ENCODE measurements around the gene NEURL3.
"Not testable (repeated sequence)": the region's sequence is repeated elsewhere in the genome, so short reads cannot be mapped to it uniquely, and the experiment has no call there.

Gene NEURL3

DNA sequence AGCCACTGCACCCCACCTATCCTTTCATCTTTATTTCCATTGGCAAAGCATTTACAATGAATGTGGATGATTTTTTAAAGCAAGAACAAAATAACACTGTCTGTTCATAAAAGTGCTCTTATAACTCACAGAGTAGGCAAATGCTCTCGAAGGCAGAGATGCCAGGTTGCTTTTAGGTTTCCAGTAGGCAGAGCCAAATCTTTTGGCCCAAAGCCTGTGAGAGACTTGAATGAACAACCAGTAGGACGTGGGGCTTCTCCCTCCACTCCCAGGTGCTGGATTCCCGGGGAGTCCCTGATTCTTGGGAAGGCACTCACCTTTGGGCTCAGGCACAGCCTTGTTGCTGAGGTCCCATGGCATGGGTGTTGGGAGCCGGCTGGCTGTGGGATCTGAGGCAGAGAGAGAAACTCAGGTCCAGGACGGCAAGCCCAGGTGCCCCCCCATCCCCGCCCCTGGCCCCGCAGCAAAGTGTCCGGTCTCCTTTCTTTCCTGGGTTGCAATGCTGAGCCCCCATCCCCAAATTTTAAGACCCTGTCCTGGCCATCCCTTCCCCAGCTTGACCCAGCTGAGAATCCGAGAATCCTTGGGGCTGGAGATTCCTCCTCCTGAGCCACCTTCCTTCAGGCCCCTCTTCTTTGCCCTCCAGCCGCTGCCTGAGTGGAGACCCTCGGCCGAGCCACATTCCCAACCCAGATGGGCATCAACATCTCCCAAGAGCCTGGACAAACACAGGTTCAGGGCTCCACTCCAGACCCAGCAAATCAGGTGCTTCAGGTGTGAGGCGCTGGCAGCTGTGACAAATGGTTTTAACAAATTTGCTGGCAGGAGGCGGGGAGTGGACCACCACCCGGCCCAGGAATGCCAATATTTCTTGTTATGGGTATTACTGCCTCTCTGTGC is 5.8 kb downstream of the NEURL3 start:
- no peak overlapping the region for H3K4me3 ChIP-seq (ENCODE audit: low read depth, low read length)
- TF ChIP-seq, protein P1, sequence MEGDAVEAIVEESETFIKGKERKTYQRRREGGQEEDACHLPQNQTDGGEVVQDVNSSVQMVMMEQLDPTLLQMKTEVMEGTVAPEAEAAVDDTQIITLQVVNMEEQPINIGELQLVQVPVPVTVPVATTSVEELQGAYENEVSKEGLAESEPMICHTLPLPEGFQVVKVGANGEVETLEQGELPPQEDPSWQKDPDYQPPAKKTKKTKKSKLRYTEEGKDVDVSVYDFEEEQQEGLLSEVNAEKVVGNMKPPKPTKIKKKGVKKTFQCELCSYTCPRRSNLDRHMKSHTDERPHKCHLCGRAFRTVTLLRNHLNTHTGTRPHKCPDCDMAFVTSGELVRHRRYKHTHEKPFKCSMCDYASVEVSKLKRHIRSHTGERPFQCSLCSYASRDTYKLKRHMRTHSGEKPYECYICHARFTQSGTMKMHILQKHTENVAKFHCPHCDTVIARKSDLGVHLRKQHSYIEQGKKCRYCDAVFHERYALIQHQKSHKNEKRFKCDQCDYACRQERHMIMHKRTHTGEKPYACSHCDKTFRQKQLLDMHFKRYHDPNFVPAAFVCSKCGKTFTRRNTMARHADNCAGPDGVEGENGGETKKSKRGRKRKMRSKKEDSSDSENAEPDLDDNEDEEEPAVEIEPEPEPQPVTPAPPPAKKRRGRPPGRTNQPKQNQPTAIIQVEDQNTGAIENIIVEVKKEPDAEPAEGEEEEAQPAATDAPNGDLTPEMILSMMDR (IDR thresholded peaks at IDR 0.05; ENCODE audit: insufficient read depth, low read length, missing control alignments), result no peak
- ChIA-PET CTCF (interaction anchor here (0.7 to 1.2 kb wide), 3 partner anchors 10 to 92 kb away, joined by 3 to 4 read pairs (median 3); no protein-coding TSS in a partner anchor), POLR2A (no interaction called here)
- DNase-seq (ENCODE audit: low read depth, low spot score), result no peak

DNA sequence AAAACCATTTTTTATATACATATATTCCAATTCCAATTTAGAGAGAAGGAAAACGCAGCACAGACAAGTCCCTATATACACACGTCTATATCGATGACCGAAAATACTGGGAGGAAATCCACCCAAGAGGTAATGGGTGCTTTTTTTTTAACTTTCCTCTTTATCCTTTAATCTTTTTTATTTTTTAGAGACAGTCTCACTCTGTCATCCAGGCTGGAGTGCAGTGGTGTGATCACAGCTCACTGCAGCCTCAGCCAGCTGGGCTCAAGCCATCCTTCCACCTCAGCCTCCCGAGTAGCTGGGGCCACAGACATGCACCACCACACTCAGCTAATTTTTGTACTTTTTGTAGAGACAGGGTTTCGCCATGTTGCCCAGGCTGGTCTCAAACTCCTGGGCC is 6.5 kb downstream of the NEURL3 start:
- H3K4me3 ChIP-seq (ENCODE audit: low read depth, low read length); CTCF ChIA-PET; DNase-seq (ENCODE audit: low read depth, low spot score); POLR2A ChIA-PET: not testable (repeated sequence)

DNA sequence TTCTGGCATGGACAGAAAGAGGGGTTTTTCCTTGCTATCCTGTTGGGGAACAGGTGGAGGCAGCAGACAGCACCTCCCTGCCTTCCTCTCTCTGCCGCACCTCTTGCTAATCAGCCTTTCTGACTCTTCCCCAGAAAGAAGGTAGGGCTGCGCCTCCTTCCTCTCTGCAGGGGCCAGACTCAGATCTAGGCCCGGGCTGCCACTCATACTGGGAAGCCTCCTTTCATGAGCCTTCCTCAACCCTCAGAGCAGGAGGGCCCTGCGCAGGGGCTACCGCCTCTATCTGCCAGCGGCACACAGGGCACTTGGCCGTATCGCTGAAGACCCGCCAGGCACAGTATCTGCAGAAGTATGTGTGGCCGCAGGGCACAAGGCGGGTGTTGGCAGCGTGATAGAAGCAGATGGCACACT is 7.1 kb downstream of the NEURL3 start:
- DNase-seq (ENCODE audit: low read depth, low spot score), result no peak
- ChIA-PET POLR2A (no interaction called here), CTCF (interaction anchor here (1.0 to 1.2 kb wide), 2 partner anchors 11 to 91 kb away, joined by 4 to 5 read pairs; no protein-coding TSS in a partner anchor)
- no peak overlapping the region for H3K4me3 ChIP-seq (ENCODE audit: low read depth, low read length)
- TF ChIP-seq, protein P1 (IDR thresholded peaks at IDR 0.05; ENCODE audit: insufficient read depth, low read length, missing control alignments), result no peak

DNA sequence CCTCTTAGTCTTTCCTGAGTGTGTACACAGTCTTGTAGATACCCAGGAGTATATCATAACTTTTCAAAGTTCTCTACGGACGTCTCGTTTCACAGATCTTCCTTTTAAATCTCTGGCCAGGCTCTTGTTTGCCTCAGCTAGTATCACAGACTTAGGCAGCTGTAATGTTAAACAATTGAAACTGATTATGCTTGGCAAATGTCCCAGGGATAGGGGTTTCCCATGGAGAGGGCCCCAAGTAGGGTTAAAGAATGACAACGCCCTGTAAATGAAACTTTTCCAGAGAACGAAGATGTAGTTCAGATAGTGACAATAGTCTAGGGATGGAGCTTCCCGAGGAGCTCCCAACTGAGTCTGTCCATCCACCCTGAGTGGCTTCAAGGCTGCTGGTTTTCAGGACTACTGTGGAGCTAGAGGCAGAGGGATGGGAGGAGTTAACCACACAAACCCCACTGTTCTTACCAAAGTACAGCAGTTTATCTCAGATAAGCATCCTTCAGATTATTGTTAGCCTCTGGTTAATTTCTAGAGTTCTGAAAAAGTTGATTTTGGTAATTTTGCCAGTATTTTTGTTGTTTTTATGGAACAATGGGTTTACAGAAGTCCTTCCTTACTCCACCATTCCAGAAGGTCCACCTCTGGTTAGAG is 9.1 kb downstream of the NEURL3 start:
- TF ChIP-seq, protein P1 (IDR thresholded peaks at IDR 0.05; ENCODE audit: insufficient read depth, low read length, missing control alignments), result no peak
- no peak for DNase-seq (ENCODE audit: low read depth, low spot score)
- ChIA-PET POLR2A (no interaction called here), CTCF (interaction anchor here (1.0 to 6.0 kb wide), 4 partner anchors 10 to 88 kb away, joined by 3 to 42 read pairs (median 6); no protein-coding TSS in a partner anchor)
- H3K4me3 ChIP-seq (ENCODE audit: low read depth, low read length), result no peak overlapping the region

DNA sequence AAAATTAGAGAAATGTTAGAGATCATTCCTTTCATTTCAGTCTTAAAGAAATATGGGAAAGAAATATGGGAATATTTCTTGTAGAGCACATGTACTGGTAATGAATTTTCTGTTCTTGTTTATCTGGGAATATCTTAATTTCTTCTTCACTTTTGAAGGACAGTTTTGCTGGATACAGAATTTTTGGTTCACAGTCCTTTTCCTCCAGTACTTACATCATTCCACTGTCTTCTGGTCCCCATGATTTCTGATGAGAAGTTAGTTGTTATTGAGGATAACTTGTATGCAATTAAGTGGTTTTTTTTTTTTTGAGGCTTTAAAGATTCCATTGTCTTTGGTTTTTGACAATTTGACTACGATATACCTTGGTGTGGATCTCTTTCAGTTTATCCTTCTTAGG is 11.0 kb downstream of the NEURL3 start:
- no peak overlapping the region for H3K4me3 ChIP-seq (ENCODE audit: low read depth, low read length)
- ChIA-PET CTCF (interaction anchor here (1.3 to 6.0 kb wide), 2 partner anchors 13 to 16 kb away, joined by 3 to 42 read pairs; no protein-coding TSS in a partner anchor), POLR2A (no interaction called here)
- DNase-seq (ENCODE audit: low read depth, low spot score), result no peak
- TF ChIP-seq, protein P1 (IDR thresholded peaks at IDR 0.05; ENCODE audit: insufficient read depth, low read length, missing control alignments), result no peak

DNA sequence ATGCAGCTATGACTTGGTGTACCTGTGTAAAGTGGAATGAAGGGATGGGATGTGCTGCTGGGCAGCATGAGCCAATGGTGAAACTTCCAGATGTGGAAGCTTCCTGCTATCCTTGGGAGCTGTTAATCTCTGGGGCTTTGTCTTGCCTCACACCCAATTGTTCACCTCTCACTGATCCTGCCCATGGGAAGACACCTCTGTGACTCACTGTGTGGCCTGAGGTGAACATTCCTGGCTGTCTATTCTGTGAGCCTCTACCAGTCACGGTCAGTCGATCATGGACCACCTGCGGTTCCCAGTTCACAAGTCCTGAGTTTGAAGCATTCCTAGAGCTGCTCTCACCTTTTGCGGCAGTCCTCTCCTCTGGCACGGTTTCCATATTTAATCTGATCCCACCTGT is 12.1 kb downstream of the NEURL3 start:
- CTCF ChIA-PET, result interaction anchor here (1.4 to 6.0 kb wide), 2 partner anchors 17 to 86 kb away, joined by 5 to 42 read pairs; no protein-coding TSS in a partner anchor
- DNase-seq (ENCODE audit: low read depth, low spot score), result no peak
- H3K4me3 ChIP-seq (ENCODE audit: low read depth, low read length), result no peak overlapping the region
- TF ChIP-seq, protein P1 (IDR thresholded peaks at IDR 0.05; ENCODE audit: insufficient read depth, low read length, missing control alignments), result no peak
- POLR2A ChIA-PET, result no interaction called here
